Measurements from ENCODE around the gene DENND5A.
"Not testable (repeated sequence)": the region's sequence is repeated elsewhere in the genome, so short reads cannot be mapped to it uniquely, and the experiment has no call there.

DENND5A gene

DNA sequence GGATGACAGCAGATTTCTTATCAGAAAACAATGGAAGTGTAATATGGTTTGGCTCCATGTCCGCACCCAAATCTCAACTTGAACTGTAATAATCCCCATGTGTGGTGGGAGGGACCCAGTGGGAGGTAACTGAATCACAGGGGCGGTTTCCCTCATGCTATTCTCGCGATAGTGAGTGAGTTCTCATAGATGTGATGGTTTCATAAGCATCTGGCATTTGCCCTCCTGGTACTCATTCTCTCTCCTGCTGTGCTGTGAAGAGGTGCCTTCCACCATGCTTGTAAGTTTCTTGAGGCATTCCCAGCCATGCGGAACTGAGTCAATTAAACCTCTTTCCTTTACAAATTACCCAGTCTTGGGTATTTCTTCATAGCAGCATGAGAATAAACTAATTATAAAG is 92.8 kb downstream of the DENND5A start:
- DNase-seq: no peak

GRCh38 chr11:9170450-9170849 is 94.7 kb downstream of the DENND5A start:
- no peak for DNase-seq

- no peak for DNase-seq
These were observed 95.4 kb downstream of the DENND5A start for GRCh38 chr11:9169595-9170295.

- not testable (repeated sequence) for DNase-seq
These were observed 103.2 kb downstream of the DENND5A start for GRCh38 chr11:9161991-9162390.

DNA sequence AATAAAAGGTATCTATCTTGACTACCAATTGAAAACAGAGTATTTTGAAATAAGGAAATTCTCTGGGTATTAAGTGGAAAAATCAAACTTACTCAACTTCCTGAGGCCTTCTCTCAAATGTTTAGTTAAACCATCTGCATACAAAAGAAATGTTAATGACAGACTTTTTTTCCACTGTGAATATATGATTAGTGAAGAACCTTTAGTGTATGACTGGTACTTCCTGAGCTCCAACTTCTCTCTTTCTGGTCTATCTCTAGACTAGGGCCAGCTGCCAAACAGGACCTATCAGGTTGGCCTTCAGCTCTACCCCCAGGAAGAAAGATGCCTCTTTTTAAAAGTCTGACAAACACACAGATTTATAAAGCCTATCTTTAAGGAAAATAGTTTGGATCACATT is 105.0 kb downstream of the DENND5A start:
- no peak for DNase-seq

GRCh38 chr11:9158898-9159391 is 106.2 kb downstream of the DENND5A start:
- no peak for DNase-seq

GRCh38 chr11:9155930-9156329 is 109.2 kb downstream of the DENND5A start:
- no peak for DNase-seq

- DNase-seq: no peak
These were observed 111.5 kb downstream of the DENND5A start for GRCh38 chr11:9153651-9154050.

DNA sequence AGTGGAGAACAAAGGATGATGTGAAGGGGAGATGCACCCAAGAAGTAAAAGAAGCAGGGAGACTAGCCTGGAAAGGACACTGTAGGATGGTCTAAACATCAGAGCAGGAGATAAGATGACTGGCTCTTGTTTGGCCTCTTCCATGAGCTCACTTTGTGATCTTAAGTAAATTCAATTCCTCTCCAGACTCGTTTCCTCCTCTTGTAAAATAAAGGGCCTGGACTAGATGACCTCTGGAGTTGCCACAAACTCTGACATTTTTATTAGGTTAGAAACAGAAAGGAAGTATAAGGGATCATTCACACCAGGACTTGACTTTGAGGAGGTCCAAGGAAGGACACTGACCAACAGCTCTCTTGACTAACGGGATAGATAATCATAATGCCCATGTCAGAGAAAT is 113.5 kb downstream of the DENND5A start:
- no peak for DNase-seq

DNA sequence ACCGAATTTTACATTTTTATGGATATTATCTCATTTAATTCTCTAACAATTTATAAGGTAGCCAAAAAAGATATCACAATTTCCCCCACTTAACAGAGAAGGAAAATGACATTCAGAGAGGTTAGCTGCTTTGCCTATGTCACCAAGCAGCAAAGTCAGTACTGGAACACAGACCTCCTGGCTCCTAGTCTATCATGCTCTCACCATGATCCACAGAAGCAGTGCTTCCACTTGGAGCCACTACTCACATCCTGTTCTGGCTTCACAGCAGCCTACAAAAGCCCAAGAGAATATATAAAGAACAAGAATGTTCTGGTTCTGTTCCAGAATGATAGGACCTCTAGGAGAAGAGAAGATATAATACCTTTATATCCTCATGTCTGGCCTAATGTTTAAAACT is 114.2 kb downstream of the DENND5A start:
- DNase-seq: no peak

- DNase-seq: no peak
These were observed 114.6 kb downstream of the DENND5A start for GRCh38 chr11:9150501-9150900.

DNA sequence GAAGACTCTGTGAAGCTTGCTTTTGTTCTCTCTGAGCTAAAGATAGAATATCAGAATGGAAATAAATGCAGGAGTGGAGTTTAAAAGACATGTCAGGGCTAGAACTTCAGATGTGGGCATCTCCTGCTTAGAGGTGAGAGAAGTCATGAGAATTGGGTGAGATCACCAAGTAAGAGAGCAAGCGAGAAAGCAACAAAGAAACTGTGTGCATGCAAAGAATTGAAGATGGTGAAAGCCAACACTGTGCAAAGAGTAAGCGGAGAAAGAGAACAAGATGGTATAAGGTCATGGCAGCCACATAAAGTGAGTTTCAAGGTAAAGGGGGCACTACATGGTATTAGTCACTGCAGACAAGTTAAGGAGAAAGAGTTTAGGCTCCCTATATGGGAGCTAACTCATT is 116.4 kb downstream of the DENND5A start:
- DNase-seq: no peak

- no peak for DNase-seq
These were observed 117.1 kb downstream of the DENND5A start for GRCh38 chr11:9148035-9148434.

DNA sequence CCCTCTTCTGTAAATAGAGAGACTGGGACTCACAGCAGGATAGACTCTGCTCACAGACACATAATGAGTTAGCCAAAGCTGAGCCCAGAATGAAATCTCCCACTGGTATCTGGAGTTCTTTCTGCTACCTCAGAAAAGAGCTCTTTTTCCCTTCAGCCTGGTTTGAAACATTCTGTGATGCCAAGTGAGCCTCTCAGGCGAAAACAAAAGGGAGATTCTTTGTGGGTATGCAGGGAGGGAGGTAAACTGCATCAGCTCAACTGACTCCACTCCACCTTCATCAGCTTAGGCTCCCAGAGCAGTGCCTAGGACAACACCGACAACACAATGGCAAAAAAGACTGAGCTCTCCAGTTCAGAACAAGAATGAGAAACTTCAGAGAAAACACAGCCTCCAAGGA is 118.7 kb downstream of the DENND5A start:
- no peak for DNase-seq

DNA sequence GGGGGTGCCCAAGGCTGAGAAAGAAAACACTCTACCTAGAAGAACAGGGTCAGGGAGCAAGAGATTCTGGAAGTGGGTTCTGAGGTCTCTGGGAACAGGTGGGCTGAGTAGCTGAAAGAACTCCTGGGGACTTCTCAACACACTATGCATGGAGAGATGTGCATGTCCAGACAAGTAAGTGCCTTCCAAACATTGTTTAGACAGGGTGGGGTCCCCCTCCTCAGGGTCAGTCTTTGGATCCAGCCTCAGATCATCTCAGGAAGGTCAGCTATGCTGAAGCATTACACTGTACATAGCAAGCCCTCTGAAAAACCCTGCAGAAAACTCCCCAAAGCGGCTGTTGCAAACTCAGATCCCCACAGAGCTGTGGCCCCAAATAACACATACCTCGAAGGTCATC is 119.9 kb downstream of the DENND5A start:
- no peak for DNase-seq

- DNase-seq: no peak
These were observed 120.3 kb downstream of the DENND5A start for GRCh38 chr11:9144828-9145227.

DNA sequence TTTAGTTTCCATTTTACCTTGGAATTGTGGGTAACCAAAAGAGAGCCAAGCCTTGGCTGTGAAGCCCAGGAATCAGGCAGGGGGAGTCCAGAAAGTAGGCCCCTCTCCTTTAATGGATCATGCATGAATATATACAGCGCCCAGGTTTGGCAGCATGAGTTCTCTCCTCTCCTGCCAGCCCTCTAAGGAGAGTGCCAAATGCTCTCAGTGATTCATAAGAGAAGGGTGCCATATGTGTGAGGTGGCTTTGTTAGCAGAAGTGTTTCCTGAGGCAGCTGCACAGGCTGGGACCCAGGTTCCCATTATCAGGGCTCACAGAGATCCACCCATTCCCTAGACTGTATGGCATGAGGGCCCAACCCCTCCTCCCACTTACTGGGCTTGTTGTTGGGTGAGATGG is 121.4 kb downstream of the DENND5A start:
- no peak for DNase-seq

- no peak for DNase-seq
These were observed 122.4 kb downstream of the DENND5A start for GRCh38 chr11:9142732-9143131.

DNA sequence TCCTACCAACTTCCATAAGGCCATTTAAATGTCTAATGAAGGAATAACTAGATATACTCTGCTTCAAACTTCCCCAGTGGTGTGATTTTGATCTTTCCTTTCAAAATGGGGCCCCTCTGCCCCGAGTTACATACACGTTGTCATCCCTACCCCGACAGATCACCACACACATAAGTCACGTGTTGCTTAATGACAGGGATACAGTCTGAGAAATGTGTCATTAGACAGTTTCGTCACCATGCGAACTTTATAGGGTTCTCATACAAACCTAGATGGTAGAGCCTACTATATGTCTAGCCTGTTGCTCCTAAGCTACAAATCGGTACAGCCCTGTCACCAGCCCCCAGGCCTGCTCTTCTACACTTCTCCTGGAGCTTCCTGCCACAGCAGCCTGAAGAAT is 124.0 kb downstream of the DENND5A start:
- no peak for DNase-seq

GRCh38 chr11:9139628-9140357 is 125.4 kb downstream of the DENND5A start:
- DNase-seq: no peak

DNA sequence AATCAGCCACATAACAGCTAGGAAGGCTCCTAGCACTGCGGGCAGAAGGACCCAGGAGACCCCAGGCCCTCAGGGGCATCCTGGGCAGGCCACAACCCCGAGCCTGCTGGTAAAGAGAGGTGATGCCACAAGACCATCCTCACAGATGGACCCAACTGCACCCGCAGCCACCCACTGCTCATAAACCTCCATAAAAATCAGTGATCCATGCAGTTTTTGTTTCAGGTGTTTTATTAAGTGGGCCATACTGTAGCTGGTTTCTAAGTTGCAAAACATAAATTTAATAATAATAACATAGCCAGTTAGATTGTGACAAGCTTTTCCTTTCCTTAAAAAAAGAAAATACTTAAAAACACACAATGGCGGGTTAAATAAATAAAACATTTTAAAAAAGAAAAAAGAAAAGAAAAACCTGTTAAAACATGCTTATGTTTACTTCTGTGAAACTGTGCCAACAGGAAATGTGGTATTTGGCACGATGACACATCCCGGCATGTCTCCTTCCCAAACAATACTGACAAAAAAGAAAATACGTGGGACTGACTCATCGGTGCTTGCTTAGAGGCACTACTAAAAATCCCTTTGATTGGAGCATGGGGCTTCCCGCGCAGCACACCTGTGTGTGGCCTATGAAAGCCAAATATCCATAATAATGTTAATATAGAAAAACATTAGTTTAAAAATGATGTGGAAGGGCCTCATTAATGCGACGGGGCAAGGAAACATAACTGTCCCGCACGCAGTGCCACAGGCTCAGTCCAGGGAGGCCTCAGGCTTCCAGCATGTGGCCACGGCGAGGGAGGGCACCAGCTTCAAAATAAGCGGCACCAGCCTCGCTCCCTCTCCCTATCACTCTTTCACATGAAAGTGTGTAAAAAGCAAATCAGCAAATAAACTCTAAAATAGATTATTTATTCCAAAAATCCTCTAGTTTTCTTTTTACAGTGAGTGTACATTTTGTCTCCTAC is 126.3 kb downstream of the DENND5A start:
- DNase-seq: peak in 1 of 5 donors; percentile 21

GRCh38 chr11:9138133-9138453 is 127.1 kb downstream of the DENND5A start:
- DNase-seq: no peak
